Measurements from ENCODE around the gene FBXL15.

The FBXL15 gene

DNA sequence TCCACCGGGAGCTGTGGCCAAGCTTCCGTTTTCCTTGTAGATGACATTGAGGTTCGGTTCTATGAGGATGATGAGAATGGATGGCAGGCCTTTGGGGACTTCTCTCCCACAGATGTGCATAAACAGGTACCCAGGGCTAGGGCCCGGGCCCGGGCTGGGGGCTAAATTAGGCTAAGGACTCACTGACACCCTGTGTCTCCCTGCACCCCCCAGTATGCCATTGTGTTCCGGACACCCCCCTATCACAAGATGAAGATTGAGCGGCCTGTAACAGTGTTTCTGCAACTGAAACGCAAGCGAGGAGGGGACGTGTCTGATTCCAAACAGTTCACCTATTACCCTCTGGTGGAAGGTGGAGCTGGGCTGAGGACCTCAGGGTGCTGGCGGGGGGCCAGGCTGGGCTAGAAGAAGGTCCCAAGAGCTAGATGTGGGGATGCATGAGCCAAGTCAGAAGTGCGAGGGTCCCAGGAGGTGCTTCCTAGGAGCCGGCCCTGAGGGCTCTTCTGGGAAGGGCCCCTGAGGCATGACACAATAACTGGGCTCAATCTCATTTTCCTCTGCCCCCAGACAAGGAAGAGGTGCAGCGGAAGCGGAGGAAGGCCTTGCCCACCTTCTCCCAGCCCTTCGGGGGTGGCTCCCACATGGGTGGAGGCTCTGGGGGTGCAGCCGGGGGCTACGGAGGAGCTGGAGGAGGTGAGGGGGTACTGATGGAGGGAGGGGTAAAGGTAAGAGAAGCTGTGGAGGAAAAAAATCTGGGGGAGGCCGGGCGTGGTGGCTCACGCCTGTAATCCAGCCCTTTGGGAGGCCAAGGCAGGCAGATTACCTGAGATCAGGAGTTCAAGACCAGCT lies 22.2 kb upstream of the FBXL15 start:
- no peak for DNase-seq

DNA sequence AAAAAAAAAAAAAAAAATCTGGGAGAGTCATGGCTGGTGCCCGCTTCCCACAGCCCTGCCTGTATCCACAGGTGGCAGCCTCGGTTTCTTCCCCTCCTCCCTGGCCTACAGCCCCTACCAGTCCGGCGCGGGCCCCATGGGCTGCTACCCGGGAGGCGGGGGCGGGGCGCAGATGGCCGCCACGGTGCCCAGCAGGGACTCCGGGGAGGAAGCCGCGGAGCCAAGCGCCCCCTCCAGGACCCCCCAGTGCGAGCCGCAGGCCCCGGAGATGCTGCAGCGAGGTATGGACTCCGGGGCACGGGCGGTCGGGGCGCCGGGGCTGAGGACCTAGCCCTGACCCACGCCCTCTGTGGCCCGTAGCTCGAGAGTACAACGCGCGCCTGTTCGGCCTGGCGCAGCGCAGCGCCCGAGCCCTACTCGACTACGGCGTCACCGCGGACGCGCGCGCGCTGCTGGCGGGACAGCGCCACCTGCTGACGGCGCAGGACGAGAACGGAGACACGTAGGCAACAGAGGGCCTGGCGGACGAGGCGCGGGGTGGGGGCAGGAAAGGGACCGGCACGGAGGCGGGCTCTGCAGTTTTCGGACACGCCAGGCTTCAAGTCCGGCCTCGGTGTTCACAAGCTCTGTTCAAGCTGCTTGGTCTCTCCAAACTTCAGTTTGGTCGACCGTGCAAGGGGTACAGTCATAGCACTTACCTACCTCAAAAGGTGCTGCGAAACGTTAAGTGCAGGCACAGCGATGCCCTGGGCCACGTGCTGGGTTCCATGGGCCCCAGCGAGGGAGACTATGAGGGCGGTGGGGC lies 21.2 kb upstream of the FBXL15 start:
- peak; percentile 97 for DNase-seq

DNA sequence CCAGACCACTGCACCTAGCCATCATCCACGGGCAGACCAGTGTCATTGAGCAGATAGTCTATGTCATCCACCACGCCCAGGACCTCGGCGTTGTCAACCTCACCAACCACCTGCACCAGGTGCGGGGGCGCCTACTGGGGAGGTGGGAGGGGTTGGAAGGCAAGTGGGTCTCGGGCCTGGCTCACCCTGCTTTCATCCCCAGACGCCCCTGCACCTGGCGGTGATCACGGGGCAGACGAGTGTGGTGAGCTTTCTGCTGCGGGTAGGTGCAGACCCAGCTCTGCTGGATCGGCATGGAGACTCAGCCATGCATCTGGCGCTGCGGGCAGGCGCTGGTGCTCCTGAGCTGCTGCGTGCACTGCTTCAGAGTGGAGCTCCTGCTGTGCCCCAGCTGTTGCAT lies 20.6 kb upstream of the FBXL15 start:
- no peak for DNase-seq

DNA sequence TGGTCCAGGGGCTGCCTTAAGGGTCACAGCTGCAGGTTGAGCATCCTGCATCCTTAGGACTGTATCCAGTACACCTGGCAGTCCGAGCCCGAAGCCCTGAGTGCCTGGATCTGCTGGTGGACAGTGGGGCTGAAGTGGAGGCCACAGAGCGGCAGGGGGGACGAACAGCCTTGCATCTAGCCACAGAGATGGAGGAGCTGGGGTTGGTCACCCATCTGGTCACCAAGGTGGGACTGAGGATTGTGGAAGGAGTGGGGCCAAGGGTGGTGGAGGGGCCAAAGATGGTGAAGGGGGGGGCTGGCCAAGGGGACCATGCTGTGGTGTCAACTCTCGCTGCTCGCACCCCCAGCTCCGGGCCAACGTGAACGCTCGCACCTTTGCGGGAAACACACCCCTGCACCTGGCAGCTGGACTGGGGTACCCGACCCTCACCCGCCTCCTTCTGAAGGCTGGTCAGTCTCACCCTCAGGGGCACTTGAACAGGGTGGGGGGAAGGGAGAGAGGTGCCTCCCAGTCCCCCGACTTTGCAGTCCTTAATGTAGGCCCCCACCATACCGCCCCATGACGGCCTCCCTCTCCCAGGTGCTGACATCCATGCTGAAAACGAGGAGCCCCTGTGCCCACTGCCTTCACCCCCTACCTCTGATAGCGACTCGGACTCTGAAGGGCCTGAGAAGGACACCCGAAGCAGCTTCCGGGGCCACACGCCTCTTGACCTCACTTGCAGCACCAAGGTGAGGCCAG lies 19.9 kb upstream of the FBXL15 start:
- no peak for DNase-seq

DNA sequence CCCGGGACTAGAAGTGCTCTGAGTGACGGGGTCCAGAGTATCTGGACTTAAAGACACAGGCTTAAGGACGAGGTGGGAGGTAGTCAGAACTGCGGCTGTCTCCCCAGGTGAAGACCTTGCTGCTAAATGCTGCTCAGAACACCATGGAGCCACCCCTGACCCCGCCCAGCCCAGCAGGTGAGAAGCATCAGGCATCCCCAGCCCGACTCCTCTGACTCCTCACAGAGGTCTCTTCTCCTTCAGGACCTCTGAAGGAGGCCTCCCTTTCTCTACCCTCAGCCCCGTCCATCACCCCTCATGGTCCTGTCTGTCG lies 19.3 kb upstream of the FBXL15 start:
- no peak for DNase-seq

DNA sequence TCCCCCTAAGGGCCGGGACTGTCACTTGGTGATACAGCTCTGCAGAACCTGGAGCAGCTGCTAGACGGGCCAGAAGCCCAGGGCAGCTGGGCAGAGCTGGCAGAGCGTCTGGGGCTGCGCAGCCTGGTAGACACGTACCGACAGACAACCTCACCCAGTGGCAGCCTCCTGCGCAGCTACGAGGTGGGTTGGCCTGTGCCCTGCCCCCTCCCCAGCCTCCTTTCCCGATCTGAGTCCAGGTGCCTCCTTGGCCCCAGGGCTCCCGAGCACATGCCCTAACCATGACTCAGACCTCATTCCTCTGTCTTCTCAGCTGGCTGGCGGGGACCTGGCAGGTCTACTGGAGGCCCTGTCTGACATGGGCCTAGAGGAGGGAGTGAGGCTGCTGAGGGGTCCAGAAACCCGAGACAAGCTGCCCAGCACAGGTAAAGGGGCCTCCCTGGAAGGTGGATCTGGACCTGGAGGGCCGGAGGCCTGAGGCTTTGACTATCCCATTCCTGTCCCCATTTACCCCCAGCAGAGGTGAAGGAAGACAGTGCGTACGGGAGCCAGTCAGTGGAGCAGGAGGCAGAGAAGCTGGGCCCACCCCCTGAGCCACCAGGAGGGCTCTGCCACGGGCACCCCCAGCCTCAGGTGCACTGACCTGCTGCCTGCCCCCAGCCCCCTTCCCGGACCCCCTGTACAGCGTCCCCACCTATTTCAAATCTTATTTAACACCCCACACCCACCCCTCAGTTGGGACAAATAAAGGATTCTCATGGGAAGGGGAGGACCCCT lies 18.7 kb upstream of the FBXL15 start:
- peak; percentile 95 for DNase-seq

DNA sequence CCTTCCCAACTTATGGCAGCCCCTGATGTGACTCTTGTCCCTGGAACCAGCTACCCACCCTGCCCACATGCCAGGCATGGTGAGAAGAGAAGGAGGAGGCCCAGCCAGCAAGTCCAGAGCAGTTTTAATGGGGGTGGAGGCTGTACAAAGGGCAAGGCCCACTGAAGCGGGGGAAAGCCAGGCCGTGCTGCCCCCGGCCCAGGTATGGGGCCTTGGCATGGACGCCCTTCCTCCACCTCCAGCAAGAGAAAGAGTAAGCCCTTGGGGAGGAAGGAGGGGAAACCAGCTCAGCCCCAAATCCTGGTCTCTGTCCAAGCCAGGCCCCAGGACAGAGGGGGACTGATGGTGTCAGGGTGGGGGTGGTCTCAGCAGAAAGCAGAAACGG lies 18.1 kb upstream of the FBXL15 start:
- DNase-seq: no peak

DNA sequence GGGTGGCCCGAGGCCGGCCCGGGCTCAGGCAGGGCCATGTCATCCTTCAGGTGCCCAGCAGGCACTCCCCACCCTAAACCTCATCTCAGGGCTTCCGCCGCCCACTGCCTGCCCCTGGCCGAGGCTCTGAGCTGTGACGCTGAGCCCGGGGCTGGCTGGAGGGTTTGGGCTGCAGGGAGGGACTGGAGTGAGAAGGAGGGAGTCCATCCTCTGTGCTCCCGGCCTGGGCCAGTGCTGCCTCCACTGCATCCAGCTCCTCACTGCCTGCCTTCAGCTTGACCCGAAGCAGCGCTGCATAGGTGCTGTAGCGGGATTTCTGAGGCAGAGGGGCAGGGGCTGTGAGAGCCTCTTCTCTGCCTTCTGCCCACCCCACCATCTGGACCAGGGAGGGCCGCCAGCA lies 17.5 kb upstream of the FBXL15 start:
- no peak for DNase-seq

DNA sequence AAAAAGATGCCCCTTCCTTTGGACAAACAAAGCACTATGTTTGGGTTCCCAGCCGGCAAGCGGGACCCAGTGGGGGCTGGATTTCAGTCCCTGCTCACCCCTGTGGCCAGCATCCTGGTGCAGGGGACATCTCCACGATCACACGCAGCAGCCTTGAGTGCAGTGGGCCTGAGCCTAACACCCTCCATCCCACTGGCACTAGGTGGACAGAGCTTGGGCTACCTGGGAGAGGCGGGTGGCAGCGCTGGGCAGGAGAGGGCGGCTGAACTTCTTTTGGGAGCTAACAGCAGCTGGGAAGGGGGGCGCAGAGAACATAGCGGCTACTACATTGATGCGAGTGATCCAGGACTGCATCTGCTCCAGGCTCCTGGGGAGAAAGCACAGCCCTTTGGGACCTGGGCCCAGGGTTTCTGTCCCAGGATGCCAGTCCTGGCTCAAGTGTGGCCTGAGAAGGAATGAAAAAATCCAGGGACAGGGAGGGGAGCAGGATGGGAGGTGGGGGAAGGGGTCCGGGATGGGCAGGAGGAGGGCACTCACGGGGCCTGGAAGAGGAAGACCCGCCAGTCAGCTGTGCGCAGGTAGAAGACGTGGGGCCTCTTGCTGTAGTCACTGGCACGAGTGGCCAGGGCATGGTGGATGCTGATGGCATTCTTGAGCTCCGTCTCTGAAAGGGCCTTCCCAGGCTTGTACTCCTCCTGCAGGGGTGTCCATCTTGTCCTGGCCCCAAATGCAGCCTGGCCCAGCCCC lies 16.1 kb upstream of the FBXL15 start:
- DNase-seq: no peak

DNA sequence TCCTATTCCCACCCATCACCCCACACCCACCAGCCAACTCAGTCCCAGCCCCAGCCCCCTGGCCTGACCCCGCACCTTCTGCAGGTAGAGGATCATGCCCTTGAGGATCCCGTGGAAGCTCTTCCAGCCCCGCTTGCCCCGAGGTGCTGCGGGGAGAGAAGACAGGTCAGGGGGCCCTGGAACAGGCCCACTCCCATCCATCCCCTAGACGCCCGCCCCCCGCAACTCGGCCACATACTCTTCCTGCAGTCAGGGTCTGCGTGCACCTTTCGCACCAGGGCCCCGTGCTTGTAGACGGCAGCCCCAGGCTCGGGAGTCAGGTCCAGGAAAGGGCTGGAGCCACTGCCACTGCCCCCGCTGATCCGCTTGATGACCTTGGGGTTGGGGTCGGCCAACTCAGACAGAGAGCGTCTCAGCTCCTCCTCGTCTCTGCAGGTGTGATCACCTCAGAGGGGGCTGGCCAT lies 15.5 kb upstream of the FBXL15 start:
- no peak for DNase-seq

DNA sequence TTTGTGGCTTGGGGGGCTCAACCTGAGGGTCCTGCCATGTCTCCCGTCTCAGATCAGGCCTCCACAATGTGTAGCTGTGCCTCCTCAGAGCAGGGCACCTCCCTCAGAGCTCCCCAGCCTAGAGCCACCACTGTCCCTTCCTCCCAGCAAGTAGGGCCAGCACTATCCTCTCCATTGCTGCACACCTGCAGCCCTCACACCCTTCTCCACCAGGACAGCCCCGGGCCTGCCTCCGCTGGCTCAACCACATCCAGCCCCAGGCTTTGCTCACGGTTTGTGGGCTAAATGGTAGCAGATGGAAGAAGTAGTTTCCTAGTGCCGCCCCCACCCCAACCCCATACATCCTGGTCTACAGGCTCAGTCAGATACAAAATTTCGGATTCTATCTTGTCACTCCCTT lies 15.0 kb upstream of the FBXL15 start:
- DNase-seq: peak; percentile 33

DNA sequence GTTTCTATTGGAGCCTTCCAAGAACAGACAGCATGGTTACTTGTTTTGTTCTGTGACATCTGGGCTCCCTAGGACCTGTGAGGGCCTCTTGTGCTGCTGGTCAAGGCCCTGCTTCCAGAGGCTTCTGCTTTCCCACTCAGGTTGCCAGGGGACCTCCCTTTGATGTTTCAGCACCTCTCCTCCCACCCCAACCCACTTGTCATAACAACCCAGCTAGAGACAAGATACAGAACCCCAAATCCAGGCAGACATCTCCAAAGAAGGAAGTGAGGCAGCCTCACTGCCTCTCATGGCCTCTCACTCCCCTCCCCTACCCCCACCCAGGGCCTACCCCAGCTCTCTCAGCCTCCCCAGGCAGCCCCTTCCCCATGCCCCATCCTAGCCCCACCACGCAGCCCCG lies 13.8 kb upstream of the FBXL15 start:
- no peak for DNase-seq

DNA sequence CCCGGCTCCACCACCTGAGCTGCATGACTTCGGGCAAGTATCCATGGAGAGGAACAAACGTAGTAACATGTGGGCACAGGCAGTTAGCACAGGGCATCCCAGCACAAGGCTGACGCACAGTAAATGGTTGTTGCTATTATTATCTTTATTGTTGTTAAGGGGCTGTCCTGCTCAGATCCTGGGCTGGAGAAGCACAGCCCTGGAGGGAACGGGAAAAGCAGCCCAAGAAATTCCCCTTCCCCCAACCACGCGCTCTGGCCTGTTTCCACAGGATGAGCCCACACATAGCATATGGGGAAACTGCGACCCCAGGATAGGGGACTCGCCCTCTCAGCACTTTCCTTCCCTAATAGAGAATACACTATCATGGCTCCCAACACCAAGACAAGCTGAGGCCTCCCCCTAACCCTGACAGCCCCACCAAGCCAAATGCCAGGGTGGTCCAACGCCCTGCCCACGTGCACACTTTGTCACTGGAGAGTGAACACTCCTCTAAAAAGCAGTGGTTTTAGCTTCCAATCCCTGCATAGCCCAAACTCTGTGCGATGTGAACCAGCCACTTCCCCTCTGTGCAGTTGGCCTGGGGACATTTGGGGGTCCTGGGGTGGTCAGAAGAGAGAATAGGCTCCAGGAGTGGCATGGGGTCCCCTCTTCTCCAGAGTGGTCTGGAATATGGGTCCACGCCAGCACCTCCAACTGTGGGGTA lies 13.1 kb upstream of the FBXL15 start:
- no peak for DNase-seq

DNA sequence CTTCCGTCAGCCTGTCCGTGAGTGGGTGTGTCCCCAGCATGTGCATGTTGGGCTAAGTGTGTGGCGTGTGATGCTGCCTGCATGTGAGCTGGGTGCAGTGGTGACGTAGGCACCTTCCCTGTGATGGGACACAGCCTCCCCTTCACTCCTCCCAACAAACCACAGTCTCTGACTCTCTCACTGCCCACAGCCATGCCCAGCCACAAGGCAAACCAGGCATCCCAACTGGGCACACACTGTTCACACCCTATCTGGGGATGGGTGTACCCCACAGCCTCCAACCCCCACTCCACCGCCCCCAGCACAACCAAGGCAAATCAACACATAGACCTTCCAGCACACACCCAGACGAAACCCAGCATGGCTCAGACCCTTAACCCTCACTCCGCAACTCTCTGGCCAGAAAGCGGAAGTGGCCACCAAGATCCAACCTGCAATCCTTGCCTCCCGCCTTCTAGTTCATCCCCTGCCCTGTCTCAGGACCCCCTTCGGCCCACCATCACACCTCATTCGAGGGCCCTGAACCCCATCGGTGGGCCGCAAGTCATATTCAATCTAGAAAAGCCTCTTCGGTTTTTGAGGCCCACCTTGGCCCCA lies 12.4 kb upstream of the FBXL15 start:
- no peak for DNase-seq

DNA sequence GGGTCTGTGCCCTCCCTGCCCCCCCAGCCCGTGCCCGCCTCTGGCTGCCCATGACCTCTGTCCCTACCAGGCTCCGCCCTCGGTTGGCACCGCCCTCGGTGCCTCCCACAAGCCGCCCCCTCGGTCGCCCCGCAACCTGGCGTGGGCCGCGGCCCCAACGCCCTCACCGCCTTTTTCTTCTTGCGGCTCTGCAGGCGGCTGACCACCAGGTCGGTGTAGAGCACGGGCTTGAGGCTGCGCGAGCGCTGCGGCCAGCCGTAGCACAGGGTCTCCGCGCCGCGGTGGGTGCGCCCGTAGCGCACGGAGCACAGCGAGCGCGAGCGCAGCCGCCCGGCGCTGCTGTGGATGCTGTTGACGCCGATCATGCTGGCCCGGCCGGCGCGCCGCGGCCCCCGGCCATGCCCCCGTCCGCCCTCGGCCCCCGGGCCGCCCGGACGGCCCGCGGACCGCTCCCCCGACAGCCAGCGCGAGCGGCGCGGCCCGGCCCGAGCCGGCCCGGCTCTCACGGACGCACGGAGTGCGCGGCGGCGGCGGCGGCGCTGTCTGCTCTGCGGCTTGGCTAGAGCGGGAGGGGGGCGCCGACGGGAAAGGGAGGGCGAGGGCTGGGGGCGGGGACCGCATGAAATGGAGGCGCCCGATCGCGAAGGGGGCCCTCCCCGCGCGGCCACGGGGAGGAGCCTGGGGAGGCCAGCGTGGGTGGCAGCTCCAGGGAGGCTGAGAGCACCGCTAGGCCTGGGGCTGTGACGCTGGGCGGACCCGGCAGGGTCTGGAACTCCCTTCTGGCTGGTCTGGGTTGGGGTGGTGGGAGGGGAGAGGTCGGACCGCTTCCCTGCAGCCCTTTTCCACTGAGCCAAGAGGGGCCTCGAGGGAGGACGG lies 11.7 kb upstream of the FBXL15 start:
- peak; percentile 61 for DNase-seq

DNA sequence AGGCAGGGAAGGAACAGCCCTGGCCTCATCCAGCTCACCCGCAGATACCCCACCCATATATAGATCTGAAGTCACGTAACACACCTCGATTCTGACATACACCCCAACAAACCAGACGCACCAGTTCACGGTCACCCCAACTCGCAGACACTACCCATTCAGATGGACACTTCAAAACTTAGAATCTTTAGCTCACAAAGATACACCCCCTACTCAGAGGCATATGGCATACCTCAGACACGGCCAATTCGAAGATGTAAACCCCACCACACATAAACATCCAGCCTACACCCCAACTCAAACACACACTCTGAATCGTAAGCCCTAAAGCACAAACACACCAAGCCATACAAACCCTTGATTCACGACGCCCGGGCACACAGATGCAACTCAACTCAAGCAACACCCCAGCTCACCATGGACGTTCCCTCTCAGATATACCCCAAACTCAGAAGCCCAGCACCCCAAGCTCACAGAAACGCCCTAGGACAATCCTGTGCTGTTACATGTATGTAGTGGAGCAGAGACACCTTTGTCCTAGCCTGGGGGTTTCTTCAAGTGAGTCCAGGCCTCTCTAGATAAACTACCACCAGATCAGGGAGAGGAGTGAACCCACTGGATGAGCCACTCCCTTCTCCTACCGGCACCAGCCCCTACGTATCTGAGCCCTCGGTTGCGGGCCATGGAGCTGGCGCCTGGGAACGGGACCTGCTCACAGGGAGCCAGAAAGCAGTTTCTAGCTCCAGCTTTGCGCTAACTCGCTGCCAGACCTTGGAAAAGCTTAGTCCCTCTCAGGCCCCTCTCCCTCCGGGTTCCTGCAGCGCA lies 10.8 kb upstream of the FBXL15 start:
- DNase-seq: peak; percentile 32

DNA sequence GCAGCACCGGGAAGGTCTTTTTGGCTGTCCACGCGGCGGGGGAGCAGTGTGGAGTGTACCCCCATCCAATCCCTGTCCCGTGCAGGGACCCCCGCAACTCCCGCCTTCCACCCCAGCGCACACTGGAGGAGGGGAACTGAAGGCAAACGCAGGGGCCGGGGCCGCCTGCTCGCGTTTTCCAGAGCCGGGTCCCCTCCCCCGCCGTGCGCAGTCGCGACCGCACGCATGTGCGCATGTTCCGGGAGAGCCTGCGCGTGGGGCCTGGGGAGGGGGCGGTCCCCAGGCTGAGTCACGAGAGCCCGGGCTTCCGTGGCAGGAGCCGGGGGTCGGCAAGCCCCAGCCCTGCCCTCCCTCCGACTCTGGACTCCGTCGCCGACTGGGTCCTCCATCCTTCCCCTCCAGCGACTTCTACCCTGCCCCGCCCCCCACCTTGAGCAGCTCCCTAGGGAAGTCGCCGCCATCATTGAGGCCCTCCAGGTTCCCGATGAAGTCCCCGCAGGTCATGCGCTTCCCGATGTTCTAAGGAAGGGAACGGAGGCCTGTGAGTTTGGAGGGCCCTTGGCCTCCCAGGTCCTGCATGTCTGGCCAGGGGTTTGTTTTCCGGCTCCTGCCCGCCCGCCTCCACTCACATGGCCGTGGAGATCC lies 10.1 kb upstream of the FBXL15 start:
- DNase-seq: no peak
